GM19468 (cell line): Measurements from ENCODE around the gene ADORA3.

Experiments used
- ATAC-seq: cut with Tn5 transposase; IDR thresholded peaks from one replicate; pipeline ENCODE4 v1.9.1; 2021; ENCODE audit warnings: mild to moderate bottlenecking, moderate library complexity, moderate number of reproducible peaks; ENCODE audit not compliant: unreplicated experiment; ENCODE audit errors: extremely low read depth

Gene ADORA3

GRCh38 chr1:111476761-111477309 lies 26.6 kb downstream of the ADORA3 start:
- ATAC-seq = no peak

DNA sequence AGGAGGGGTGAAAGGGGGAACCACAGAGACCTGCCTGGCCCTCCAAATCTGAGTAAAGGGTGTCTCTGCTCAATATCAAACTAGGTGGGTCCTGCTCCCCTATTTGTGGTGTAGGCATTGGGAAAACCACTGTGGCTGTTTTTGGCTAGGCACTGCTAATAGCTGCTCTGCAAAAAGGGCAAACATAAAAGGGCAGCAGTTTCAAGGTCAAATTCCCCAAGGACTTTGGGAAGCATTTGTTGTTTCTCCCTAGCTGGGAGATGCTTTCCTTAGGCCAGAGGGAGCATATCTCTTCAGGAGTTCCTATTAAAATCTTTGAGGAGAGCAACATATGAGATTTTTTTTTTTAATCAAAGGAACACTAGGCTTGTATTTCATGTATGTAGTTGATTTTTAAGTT lies 27.2 kb downstream of the ADORA3 start:
- no peak for ATAC-seq

DNA sequence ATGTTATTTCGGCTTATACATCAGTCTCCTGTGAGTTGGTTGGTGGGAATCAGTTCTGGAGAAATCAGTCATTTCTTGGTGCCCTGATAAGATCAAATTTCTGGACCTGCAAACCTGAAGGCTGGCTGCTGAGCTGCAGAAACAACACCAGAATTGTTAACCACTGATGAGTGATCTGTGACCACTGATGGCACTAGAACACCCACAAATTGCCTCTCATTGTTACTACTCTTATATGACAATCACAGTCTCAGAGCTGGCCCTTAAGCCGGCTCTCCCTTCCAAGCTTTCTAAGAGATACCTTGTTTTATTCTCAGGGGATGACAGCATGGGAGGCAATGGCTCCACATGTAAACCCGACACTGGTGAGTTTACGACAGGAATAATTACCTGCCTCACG lies 27.7 kb downstream of the ADORA3 start:
- no peak for ATAC-seq

GRCh38 chr1:111474521-111474920 lies 28.9 kb downstream of the ADORA3 start:
- no peak for ATAC-seq

DNA sequence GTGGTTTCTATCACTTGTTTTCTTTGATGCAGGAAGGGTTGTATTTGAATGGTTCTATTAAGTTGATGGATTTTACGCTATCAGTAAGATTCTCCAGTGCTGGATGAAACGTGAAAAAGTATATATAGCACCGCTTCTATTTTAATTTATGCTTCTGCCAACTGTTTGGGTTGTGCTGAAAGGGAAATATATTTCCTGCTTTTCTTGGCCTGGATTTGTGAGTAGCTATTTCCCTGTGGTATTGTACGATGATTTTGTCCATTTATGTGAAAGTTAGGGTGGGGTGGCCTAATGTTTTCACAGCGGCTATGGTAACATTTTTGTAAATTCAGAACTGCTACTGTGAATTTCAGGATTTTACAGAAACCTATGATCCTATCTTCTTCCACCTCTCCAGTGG lies 29.3 kb downstream of the ADORA3 start:
- ATAC-seq = no peak

DNA sequence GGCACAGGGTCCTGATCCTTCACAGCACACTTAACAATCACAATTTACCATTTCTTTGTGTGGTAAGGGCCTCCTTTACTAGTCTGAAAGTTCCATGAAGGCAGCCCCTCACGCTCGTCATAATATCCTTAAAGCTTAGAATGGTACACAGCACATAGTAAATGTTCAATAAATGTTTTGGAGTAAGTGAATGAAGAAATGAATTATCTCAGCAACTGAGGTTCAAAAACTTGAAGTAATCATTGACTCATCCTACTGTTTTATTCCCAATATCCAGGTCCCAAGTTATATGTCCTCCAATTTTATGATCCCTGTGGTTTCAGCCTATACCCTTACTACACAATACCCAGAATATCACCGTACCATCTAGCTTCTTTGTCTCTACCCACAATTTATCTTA lies 31.9 kb downstream of the ADORA3 start:
- no peak for ATAC-seq

DNA sequence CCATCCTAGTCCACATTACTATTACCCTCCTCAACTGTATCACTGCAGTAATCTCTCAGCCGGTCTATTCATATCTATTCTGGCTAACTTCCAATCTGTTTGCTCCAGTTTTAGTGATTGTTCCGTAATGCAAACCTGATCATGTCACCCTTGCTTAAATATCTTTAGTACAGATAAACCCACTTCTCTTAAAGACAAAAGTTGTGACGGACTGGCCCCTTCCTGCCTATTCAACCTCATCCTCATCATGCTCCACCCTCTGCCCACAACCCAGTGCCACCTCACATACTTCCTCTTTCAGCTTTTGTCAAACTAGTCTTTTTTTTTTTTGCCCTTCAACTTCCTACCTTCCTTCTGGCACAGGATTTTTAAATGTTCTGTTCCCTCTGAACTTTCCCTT lies 32.4 kb downstream of the ADORA3 start:
- no peak for ATAC-seq

DNA sequence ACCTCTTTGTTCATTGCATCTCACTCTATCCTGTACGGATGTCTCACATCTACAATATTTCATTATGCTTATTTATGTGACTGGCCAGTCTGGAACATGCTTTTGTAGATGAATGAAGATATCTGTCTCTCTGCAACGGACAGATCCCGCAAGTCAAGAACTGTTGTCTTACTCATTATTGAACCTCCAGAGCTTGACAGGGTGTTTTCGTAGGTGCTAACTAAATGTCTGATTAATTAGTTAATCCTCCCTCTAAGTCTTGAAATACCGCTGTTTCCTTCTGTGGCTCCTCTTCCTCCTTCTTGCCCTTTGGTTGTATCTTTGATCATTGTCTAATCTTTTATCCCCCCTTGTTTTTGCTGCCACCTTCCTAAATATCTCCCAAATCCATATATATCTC lies 32.8 kb downstream of the ADORA3 start:
- no peak for ATAC-seq

- no peak for ATAC-seq
Measured at GRCh38 chr1:111469539-111469938, 33.9 kb downstream of the ADORA3 start.

- no peak for ATAC-seq
Measured at GRCh38 chr1:111468717-111469100, 34.7 kb downstream of the ADORA3 start.

GRCh38 chr1:111467865-111468716 lies 35.3 kb downstream of the ADORA3 start:
- no peak for ATAC-seq

- ATAC-seq = no peak
Measured at GRCh38 chr1:111466480-111466879, 37.0 kb downstream of the ADORA3 start.

DNA sequence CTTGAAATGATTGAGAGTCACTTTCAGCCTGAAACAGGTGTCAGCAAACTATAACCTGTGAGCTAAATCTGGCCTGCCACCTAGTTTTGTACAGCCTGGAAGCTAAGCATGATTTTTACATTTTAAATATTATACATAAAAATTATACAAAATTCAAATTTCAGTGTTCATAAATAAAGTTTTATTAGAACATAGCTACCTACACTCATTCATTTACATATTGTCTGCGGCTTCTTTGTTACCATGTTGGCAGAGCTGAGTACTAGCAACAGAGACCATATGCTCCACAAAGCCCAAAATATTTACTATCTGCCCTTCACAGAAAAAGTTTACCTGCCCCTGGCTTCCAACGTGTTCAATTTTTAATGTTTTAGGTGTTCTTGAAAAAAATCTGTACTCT lies 37.7 kb downstream of the ADORA3 start:
- ATAC-seq = no peak

DNA sequence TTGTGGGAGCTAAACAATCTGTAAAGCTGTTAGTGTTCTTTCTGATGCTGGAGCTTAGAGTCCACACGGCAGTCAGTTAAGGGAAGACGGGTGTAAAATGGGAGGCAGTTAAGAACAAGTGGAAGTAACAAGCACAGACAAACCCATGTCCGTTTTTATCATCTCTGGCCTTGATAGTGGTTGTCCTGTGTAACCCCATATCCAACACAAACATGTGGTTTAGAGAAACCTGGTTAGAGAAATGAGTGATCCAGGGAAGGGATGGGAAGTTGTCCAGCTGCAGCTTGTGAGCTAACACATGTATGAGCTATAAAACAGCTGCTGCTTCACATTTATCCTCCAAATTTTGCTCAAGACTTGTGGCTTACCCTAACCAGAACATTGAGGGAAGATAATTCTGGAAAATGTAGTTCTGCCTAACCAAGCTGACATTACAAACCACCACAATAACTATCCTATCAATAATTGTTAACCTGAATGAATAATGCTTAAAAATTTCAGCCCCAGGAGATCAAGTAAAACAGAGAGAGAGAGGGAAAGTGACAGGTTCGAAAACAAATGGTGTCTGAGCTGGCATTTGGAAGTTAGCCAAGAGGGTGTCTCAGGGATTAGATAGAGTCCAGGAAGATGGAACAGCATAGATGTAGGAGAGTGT lies 40.3 kb downstream of the ADORA3 start:
- ATAC-seq = no peak

DNA sequence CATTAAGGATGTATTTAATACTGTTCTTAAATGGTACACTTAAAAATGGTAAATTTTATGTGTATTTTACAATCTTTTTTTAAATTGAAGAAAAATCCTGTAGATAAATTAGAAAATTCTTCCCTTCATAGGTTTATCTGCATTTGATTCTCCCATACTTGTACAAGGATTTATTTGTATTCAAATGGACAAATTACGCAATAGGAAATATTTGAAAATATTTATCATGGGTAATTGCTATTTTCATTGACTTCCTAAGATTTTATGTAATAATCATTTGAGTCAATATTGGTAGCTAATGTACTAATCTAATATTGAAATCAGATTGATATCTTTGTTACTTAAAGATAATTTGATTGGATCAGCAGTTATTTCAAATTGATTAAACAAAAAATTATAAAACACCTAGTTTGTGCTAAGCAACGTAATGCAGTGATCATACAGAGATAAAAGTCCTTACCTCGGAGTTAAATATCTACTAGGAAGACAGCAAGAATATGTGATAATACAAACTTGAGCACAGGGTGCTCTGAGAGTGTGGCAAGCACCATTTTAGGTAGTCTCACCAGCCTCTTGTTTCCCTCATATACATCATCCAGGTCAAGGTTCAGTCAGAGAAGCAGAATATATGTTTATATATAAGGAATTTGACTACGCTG lies 40.9 kb downstream of the ADORA3 start:
- ATAC-seq = no peak

- ATAC-seq = no peak
Measured at GRCh38 chr1:111461765-111462164, 41.7 kb downstream of the ADORA3 start.

- ATAC-seq = no peak
Measured at GRCh38 chr1:111455642-111456031, 47.8 kb downstream of the ADORA3 start.

DNA sequence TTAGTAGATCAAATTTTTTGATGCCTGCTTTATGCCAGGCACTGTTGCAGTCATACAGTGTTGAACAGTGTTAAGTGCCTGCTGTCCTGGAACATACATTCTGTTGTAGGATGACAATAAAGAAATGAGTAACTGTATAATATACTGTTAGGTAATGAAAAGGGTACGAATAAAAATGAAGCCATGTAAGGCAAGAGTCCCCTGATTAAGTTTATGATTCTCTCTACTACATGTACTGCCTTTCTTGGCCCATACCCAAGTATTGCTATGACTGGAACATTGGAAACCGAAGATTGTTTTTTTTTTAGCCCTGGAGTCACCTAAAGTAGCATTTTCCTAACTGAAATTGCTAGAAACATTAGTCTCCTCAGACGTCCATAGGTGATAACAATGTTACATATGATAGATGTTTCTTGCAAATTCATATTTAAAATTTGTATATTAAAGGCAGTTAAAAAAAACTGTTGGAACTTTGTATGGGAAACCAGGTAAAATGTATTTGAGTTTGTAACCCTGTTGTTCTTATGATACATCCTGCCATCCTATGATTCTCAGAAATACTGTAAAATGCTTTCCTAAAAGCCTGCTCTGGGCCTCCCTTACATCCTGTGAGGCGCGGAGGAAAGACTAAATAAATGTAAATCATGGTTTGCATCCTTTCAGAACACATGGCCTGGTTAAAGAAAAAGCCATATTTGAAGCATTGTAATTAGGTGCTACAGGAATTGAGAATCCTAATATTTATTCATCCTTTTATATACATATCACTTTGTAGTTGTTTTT lies 48.4 kb downstream of the ADORA3 start:
- ATAC-seq = no peak

GRCh38 chr1:111453706-111454105 lies 49.7 kb downstream of the ADORA3 start:
- no peak for ATAC-seq

DNA sequence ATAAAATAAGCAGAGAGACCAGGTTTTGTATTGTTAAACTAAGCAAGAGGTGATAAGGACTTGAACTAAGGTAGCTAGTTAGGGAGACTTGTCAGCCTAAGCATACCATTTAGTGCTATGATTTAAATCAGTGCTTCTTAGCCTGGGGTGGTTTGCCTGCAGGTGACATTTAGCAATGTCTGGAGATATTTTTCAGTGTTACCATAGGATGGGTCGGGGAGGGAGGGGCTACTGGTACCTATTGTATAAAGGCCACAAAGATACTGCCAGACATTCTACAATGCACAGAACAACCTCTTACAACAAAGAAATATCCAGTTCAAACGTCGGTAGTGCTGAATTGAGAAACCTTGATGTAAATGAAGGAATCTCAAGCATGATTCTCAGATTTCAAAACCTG lies 50.9 kb downstream of the ADORA3 start:
- no peak for ATAC-seq
